ENCODE data around the gene PICALM.
"Not testable (repeated sequence)": the region's sequence is repeated elsewhere in the genome, so short reads cannot be mapped to it uniquely, and the experiment has no call there.

The PICALM gene

GRCh38 chr11:85989746-85990145 lies 79.1 kb downstream of the PICALM start:
- DNase-seq (ENCODE audit: extremely low read depth in 1 of 2, low read depth in 1 of 2): no peak

DNA sequence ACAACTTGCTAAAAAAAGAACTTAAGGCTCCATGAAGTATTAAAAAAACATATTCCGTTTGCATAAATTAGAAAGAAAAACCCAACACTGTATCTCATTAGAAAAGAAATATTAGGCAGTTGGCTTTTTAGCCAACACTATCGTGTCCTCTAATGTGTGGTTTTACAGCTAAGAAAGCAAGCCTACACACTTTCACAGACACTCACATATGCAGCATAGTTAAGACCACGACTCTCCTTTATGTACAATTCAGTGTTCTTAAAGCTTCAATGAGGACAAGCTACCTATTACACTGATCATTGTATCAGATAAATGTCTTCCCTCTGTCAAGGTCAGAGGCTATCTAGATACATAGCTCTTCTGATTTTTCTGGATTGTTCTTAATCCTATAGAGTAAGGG lies 80.1 kb downstream of the PICALM start:
- no peak for DNase-seq (ENCODE audit: extremely low read depth in 1 of 2, low read depth in 1 of 2)

- DNase-seq (ENCODE audit: extremely low read depth in 1 of 2, low read depth in 1 of 2): no peak
Measured at GRCh38 chr11:85977751-85978160, 91.1 kb downstream of the PICALM start.

GRCh38 chr11:85976525-85976924 lies 92.4 kb downstream of the PICALM start:
- DNase-seq (ENCODE audit: extremely low read depth in 1 of 2, low read depth in 1 of 2): no peak

DNA sequence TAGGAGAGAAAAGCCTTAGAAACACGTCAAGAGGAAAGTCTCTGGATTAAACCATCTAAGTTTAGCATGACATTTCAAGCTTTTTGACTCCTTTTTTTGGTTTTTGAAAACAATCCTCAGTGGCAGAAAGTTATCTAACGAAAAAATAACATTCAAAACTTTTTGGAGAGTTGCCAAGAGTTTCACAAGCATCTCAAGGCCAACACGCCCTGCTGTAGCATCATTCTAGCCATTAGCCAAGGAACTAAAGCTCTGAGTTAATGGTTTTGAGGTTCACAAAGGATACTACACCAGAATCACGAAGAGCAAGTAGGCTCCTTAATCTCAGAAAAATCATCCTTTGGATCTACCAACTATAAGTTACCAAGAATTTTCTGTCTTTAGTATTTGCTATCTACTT lies 94.8 kb downstream of the PICALM start:
- DNase-seq (ENCODE audit: extremely low read depth in 1 of 2, low read depth in 1 of 2): no peak

DNA sequence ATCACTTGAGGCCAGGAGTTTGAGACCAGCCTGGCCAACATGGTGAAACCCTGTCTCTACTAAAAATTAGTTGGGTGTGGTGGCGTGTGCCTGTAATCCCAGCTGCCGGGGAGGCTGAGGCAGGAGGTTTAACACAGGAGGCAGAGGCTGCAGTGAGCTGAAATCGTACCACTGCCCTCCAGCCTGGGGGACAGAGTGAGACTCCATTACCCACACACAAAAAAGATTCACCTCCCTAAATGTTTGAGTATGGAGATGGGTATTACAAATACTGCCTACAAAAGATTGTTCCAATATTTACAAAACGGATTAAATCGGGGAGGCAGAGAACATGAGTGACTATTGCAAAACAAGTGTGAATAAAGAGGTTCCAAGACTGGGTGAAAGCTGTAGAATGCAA lies 98.3 kb downstream of the PICALM start:
- no peak for DNase-seq (ENCODE audit: extremely low read depth in 1 of 2, low read depth in 1 of 2)

DNA sequence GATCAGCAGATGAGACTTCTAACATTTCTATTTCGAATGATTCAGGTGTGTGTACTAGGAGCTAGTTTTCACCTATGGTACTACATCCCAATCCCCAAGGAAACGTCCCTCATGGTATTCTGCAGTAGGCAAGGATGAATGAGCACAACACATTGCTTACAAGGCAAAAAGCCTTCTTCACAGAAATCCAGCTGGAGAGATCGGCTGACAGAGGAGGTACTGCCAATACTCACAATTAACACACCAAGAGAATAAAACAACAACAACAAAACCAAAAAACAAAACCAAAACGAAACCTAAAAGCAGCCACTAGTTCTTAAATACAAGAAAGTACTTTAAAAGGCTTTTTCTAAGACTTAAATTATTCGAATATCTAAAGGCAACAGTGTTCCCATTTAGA lies 101.4 kb downstream of the PICALM start:
- DNase-seq (ENCODE audit: extremely low read depth in 1 of 2, low read depth in 1 of 2): no peak

GRCh38 chr11:85965202-85965601 lies 103.7 kb downstream of the PICALM start:
- DNase-seq (ENCODE audit: extremely low read depth in 1 of 2, low read depth in 1 of 2): no peak

DNA sequence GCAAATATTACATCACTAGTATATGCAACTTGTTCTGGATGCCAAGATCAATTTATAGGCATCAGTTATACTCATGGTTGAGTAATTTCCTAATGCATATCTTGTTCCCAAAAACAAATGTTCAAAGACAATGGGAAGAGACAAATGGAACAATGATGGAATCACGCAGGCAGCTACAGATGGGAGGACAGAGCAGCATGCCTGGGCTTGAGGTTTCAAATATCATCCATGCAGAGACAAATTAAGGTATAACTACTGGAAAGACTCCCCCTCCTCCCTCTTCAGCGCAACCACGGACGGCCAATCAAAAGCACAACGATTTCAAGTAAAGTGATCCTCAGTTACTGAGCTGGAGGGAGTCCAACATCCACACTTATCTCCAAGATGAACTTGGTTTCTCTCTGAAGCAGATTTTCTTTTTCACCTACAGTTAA lies 106.9 kb downstream of the PICALM start:
- DNase-seq (ENCODE audit: extremely low read depth in 1 of 2, low read depth in 1 of 2): no peak

- DNase-seq (ENCODE audit: extremely low read depth in 1 of 2, low read depth in 1 of 2): no peak
Measured at GRCh38 chr11:85961130-85961529, 107.8 kb downstream of the PICALM start.

DNA sequence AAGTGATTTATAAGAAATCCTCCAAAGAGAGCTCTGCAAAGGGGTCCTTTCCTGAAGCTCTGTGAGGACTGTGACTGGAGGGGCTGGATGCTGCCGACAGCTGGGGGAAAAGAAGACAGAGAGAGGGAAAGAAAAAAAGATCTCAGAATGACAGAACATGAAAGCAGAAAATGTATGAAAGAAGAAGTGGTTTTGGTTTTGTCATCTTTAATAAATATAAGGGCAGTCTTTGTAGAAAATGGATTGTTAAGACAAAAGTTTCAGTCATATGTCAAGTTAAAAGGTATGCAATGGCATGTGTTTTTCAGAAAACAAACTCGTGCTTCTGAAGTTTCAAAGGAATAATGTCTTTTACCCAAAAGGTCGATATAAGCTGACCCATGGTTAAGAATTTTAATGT lies 108.2 kb downstream of the PICALM start:
- no peak for DNase-seq (ENCODE audit: extremely low read depth in 1 of 2, low read depth in 1 of 2)

GRCh38 chr11:85955531-85955930 lies 113.4 kb downstream of the PICALM start:
- DNase-seq (ENCODE audit: extremely low read depth in 1 of 2, low read depth in 1 of 2): no peak

- no peak for DNase-seq (ENCODE audit: extremely low read depth in 1 of 2, low read depth in 1 of 2)
Measured at GRCh38 chr11:85953491-85954143, 115.3 kb downstream of the PICALM start.

DNA sequence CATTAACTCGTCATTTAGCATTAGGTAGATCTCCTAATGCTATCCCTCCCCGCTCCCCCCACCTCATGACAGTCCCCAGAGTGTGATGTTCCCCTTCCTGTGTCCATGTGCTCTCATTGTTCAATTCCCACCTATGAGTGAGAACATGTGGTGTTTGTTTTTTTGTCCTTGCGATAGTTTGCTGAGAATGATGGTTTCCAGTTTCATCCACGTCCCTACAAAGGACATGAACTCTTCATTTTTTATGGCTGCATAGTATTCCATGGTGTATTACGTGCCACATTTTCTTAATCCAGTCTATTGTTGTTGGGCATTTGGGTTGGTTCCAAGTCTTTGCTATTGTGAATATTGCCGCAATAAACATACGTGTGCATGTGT lies 116.8 kb downstream of the PICALM start:
- not testable (repeated sequence) for DNase-seq (ENCODE audit: extremely low read depth in 1 of 2, low read depth in 1 of 2)

DNA sequence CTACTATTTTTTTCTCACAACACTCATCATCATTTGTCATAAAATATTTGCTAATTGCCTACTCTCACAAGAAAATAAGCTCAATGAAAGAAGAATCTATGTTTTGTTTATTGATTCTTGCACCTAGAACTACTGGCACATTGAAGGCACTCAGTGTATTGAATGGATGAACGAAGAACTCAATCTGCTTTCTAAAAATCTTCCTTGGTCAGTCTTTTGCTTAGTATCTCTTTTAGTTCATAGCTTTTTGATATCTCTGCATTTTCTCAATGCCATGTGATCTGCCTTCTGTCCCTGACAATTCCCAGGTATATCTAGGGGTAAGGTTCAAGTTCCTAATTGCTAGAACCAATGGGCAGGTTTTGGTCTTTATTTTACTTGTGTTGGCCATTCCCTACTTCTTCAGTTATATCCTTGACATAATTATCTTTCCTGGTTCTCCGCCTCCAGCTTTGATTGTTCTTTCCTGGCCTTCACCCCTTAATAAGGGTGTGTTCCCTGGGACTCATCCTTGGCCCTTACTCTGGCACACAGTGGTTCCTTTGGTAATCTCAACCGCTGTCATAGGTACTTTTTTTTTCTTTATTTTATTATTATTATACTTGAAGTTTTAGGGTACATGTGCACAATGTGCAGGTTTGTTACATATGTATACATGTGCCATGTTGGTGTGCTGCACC lies 117.3 kb downstream of the PICALM start:
- DNase-seq (ENCODE audit: extremely low read depth in 1 of 2, low read depth in 1 of 2): no peak

DNA sequence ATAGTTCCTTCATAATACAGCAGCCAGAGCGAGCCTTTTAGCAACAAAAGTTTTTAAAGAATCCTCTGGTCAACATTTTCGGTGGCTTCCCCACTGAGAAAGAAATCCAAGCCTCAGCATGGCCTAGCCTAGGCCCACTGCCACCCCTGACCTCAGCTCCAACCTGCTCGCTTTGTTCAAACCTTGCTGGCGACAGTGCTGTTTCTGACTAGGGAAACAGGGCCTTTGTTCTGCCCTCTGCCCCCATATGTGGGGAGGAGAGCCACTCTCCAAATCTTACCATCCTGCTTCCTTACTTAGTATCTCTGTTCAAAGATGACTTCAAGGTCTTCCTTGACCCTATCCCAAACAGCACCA lies 117.9 kb downstream of the PICALM start:
- DNase-seq (ENCODE audit: extremely low read depth in 1 of 2, low read depth in 1 of 2): no peak

DNA sequence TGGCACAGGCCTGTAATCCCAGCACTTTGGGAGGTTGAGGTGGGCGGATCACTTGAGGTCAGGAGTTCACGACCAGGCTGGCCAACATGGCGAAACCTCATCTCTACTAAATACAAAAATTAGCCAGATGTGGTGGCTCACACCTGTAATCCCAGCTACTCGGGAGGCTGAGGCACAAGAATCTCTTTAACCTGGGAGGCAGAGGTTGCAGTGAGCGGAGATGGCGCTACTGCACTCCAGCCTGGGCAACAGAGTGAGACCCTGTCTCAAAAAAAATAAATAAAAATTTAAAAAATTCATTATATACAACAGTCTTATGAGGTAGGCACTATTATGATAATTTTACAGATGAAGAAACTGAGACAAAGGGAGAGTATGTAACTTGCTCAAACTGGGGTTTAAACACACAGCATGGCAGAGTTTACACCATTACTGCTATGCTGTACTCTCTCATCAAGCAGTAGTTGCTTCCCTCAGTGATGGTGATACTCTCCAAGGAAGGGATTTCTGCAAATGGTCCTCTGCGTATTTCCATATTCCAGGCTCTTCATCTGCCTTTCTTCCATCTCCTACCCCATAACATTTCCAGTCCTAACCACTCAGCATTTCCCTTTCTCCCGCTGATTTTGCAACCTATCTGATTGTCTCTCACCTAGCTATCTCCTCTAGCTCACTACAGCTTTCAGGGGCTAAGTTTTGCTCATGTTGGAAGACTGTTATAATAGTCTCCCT lies 118.4 kb downstream of the PICALM start:
- DNase-seq (ENCODE audit: extremely low read depth in 1 of 2, low read depth in 1 of 2): no peak

DNA sequence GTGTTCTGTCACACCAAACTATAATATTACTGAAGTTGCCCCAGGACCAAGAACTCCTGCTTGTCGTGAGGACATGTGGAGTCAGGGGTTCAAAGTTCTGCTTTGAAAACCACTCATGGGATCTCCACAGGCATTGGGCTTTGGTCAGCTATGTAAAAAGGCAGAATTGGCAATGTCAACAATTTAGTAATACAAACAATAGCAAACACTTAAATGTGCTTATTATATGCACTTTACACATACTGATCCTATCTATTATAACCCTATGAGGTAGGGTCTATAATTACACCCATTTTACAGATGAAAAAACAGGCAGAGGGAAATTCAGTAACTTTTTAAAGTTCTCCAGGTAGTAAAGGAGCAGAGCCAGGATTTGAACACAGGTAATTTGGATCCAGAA lies 119.1 kb downstream of the PICALM start:
- DNase-seq (ENCODE audit: extremely low read depth in 1 of 2, low read depth in 1 of 2): no peak

- DNase-seq (ENCODE audit: extremely low read depth in 1 of 2, low read depth in 1 of 2): no peak
Measured at GRCh38 chr11:85948884-85949283, 120.0 kb downstream of the PICALM start.

DNA sequence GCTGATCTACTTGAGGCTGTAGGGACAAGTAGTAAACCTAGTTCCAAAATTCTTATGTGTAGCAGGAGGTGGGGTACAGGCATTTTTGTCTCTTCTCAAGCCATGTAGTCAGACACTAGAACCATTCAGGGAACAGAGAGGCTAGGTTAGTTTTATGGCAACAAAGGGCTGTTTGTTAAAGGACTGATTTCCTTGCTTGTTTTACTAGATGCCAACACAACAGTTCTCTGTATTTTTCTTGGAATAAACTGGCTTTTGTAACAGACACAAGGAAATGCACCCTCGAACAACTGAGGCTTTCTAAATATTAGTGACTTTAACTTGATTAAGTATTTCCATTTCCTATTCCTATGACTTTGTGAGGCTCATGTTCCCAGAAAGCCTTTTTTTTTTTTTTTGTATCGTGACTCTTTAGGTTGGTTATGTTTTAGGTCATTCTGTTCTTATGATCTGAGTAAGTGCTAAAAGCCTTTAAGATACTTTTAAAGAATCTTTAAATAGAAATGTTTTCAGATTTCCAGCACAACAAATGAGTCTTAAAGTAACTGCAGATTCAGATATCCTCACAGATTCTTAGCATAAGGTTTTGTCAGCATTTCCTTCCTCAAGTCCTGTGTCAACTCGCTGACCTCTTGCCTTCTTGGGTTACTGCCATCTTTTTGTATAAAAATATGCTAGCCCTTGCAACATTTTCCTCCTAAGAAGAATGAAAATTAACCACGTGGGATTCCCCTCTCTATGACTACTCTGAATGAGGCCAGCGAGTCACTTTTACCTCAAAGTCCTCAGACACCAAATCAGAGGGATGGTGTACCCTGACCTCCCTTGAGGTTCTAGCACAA lies 121.2 kb downstream of the PICALM start:
- no peak for DNase-seq (ENCODE audit: extremely low read depth in 1 of 2, low read depth in 1 of 2)

- DNase-seq (ENCODE audit: extremely low read depth in 1 of 2, low read depth in 1 of 2): no peak
Measured at GRCh38 chr11:85946221-85946620, 122.7 kb downstream of the PICALM start.

All from activated CD8-positive, alpha-beta memory T cell treated with anti-CD3 and anti-CD28 coated beads for 1 hour (primary cell).